ENCODE measurements around the gene SAV1. TPM values are rescaled to one million over a fixed set of nuclear protein-coding genes. Genes with fewer than 3 reads are reported as not detected.

SAV1 gene
- total and polyA plus RNA-seq, 2 of the 13 experiments (the other 11 are each of a cell fraction or from before 2014, with no cell fraction given), result 7.3 to 8.2 TPM

DNA sequence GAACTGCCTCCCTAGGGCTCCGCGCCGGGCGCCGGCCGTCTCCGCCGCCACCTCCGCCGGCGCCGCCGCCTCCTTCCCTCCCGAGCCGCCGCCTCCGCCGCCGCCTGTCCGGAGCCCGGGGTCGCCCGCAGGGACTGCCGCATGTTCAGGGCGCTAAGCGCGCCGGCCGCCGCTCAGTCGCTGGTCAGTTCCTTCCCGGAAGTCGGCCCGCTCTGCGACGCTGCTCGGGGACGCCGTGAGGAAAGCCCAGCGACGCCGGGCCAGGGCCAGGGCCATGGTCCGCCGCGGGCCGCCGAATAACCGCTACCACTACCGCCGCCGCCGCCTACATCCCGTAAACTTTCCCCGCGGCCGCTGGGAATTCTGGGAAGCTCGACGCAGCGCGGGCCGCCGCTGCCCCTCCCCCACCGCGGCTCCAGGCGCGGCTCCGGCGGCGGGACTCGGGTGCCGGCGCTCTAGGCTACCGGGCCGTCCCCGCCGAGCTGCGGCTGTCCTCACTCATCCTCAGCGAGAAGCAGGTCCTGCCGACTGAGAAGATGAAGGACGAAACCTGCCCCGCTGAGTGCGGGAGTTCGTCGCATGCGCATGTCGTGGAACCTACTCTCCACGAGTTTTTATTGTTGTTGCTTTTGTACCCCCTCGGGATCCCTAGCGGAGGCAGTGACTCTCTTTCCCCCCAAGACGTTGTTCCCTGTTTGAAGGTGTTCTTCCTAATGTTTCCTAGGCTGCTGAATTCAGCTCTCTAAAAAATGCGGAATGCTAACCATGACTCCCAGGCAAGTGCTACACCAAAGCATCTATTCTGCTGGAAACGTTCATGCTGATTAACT, at the start of gene SAV1 (continued):
- TF ChIP-seq, protein P1, sequence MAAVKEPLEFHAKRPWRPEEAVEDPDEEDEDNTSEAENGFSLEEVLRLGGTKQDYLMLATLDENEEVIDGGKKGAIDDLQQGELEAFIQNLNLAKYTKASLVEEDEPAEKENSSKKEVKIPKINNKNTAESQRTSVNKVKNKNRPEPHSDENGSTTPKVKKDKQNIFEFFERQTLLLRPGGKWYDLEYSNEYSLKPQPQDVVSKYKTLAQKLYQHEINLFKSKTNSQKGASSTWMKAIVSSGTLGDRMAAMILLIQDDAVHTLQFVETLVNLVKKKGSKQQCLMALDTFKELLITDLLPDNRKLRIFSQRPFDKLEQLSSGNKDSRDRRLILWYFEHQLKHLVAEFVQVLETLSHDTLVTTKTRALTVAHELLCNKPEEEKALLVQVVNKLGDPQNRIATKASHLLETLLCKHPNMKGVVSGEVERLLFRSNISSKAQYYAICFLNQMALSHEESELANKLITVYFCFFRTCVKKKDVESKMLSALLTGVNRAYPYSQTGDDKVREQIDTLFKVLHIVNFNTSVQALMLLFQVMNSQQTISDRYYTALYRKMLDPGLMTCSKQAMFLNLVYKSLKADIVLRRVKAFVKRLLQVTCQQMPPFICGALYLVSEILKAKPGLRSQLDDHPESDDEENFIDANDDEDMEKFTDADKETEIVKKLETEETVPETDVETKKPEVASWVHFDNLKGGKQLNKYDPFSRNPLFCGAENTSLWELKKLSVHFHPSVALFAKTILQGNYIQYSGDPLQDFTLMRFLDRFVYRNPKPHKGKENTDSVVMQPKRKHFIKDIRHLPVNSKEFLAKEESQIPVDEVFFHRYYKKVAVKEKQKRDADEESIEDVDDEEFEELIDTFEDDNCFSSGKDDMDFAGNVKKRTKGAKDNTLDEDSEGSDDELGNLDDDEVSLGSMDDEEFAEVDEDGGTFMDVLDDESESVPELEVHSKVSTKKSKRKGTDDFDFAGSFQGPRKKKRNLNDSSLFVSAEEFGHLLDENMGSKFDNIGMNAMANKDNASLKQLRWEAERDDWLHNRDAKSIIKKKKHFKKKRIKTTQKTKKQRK (IDR thresholded peaks at IDR 0.05; ENCODE audit: low read length), result no peak
- TF ChIP-seq DNMT1 (CRISPR knock-in tag; IDR thresholded peaks at IDR 0.05) (no peak), CHD2 (IDR thresholded peaks at IDR 0.05; ENCODE audit: low read depth, low read length) (0 out of 2 replicates have a peak, but pooled peaks have one; percentile 55), HNRNPK (IDR thresholded peaks at IDR 0.05; ENCODE audit: low read depth, low read length, poor library complexity, severe bottlenecking) (peak; percentile 38), ARHGAP35 (CRISPR knock-in tag; IDR thresholded peaks at IDR 0.05; ENCODE audit: borderline replicate concordance) (peak; percentile 35; the same call in 1 of the 2 replicates), PAWR (CRISPR knock-in tag; IDR thresholded peaks at IDR 0.05; ENCODE audit: borderline replicate concordance) (no peak), MTF1 (CRISPR knock-in tag; IDR thresholded peaks at IDR 0.05) (no peak; the same call in 1 of the 2 replicates)
- TF ChIP-seq, protein P2, sequence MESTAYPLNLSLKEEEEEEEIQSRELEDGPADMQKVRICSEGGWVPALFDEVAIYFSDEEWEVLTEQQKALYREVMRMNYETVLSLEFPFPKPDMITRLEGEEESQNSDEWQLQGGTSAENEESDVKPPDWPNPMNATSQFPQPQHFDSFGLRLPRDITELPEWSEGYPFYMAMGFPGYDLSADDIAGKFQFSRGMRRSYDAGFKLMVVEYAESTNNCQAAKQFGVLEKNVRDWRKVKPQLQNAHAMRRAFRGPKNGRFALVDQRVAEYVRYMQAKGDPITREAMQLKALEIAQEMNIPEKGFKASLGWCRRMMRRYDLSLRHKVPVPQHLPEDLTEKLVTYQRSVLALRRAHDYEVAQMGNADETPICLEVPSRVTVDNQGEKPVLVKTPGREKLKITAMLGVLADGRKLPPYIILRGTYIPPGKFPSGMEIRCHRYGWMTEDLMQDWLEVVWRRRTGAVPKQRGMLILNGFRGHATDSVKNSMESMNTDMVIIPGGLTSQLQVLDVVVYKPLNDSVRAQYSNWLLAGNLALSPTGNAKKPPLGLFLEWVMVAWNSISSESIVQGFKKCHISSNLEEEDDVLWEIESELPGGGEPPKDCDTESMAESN (CRISPR knock-in tag; conservative IDR thresholded peaks at IDR 0.05), result peak; percentile 78
- TF ChIP-seq, protein P3, sequence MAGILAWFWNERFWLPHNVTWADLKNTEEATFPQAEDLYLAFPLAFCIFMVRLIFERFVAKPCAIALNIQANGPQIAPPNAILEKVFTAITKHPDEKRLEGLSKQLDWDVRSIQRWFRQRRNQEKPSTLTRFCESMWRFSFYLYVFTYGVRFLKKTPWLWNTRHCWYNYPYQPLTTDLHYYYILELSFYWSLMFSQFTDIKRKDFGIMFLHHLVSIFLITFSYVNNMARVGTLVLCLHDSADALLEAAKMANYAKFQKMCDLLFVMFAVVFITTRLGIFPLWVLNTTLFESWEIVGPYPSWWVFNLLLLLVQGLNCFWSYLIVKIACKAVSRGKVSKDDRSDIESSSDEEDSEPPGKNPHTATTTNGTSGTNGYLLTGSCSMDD (CRISPR knock-in tag; IDR thresholded peaks at IDR 0.05), result no peak
- TF ChIP-seq, protein P4, sequence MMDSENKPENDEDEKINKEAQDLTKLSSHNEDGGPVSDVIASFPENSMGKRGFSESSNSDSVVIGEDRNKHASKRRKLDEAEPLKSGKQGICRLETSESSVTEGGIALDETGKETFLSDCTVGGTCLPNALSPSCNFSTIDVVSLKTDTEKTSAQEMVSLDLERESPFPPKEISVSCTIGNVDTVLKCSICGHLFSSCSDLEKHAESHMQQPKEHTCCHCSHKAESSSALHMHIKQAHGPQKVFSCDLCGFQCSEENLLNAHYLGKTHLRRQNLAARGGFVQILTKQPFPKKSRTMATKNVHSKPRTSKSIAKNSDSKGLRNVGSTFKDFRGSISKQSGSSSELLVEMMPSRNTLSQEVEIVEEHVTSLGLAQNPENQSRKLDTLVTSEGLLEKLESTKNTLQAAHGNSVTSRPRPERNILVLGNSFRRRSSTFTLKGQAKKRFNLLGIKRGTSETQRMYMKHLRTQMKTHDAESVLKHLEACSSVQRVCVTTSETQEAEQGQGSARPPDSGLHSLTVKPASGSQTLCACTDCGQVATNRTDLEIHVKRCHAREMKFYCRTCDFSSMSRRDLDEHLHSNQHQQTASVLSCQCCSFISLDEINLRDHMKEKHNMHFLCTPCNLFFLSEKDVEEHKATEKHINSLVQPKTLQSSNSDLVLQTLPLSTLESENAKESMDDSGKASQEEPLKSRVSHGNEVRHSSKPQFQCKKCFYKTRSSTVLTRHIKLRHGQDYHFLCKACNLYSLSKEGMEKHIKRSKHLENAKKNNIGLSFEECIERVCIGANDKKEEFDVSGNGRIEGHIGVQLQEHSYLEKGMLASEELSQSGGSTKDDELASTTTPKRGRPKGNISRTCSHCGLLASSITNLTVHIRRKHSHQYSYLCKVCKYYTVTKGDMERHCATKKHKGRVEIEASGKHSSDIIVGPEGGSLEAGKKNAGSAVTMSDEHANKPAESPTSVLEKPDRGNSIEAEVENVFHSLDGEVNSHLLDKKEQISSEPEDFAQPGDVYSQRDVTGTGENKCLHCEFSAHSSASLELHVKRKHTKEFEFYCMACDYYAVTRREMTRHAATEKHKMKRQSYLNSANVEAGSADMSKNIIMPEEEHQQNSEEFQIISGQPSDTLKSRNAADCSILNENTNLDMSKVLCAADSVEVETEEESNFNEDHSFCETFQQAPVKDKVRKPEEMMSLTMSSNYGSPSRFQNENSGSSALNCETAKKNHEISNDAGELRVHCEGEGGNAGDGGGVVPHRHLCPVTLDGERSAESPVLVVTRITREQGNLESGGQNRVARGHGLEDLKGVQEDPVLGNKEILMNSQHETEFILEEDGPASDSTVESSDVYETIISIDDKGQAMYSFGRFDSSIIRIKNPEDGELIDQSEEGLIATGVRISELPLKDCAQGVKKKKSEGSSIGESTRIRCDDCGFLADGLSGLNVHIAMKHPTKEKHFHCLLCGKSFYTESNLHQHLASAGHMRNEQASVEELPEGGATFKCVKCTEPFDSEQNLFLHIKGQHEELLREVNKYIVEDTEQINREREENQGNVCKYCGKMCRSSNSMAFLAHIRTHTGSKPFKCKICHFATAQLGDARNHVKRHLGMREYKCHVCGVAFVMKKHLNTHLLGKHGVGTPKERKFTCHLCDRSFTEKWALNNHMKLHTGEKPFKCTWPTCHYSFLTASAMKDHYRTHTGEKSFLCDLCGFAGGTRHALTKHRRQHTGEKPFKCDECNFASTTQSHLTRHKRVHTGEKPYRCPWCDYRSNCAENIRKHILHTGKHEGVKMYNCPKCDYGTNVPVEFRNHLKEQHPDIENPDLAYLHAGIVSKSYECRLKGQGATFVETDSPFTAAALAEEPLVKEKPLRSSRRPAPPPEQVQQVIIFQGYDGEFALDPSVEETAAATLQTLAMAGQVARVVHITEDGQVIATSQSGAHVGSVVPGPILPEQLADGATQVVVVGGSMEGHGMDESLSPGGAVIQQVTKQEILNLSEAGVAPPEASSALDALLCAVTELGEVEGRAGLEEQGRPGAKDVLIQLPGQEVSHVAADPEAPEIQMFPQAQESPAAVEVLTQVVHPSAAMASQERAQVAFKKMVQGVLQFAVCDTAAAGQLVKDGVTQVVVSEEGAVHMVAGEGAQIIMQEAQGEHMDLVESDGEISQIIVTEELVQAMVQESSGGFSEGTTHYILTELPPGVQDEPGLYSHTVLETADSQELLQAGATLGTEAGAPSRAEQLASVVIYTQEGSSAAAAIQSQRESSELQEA (CRISPR knock-in tag; IDR thresholded peaks at IDR 0.05; ENCODE audit: not compliant biosample characterization), result peak; percentile 58
